Measurements from ENCODE around the gene CBLN4. TPM values are rescaled to one million over a fixed set of nuclear protein-coding genes. Genes with fewer than 3 reads are reported as not detected.

CBLN4 gene
- total RNA-seq, 1 experiment from 2014 or later = not detected

GRCh38 chr20:55978550-55978949 lies 26.8 kb downstream of the CBLN4 start:
- Mint-ChIP-seq H3K4me3 (no peak overlapping the region), H3K27ac (no peak overlapping the region), H3K27me3 (ENCODE audit: low read depth) (peaks cover 13% of the 10 kb centered on the region), H3K36me3 (peaks cover 82% of the 10 kb centered on the region), H3K4me1 (no peaks in the 10 kb centered on the region), H3K9me3 (peaks cover 88% of the 10 kb centered on the region)
- CTCF ChIA-PET = no interaction called here
- DNase-seq (ENCODE audit: low spot score) = no peak
- POLR2A ChIA-PET = no interaction called here
- TF ChIP-seq HMGA2 (CRISPR knock-in tag; IDR thresholded peaks at IDR 0.05) (no peak), STAT6 (CRISPR knock-in tag; conservative IDR thresholded peaks at IDR 0.05; ENCODE audit: low read depth) (no peak), OVOL2 (CRISPR knock-in tag; IDR thresholded peaks at IDR 0.05; ENCODE audit: borderline replicate concordance) (no peak), FOXP1 (CRISPR knock-in tag; IDR thresholded peaks at IDR 0.05; ENCODE audit: borderline replicate concordance) (no peak), ATF6 (CRISPR knock-in tag; IDR thresholded peaks at IDR 0.05) (no peak), TP53 (CRISPR knock-in tag; IDR thresholded peaks at IDR 0.05) (no peak), E2F4 (CRISPR knock-in tag; IDR thresholded peaks at IDR 0.05; ENCODE audit: borderline replicate concordance, low read depth) (no peak), ETV6 (CRISPR knock-in tag; IDR thresholded peaks at IDR 0.05) (no peak), ZNF232 (CRISPR knock-in tag; IDR thresholded peaks at IDR 0.05) (no peak), ZNF532 (CRISPR knock-in tag; IDR thresholded peaks at IDR 0.05; ENCODE audit: borderline replicate concordance) (no peak)
- ATAC-seq = no peak

GRCh38 chr20:55977690-55978459 lies 27.4 kb downstream of the CBLN4 start:
- Mint-ChIP-seq H3K4me3 (no peak overlapping the region), H3K27ac (no peak overlapping the region), H3K27me3 (ENCODE audit: low read depth) (peaks cover 13% of the 10 kb centered on the region), H3K9me3 (peaks cover 90% of the 10 kb centered on the region), H3K4me1 (no peaks in the 10 kb centered on the region), H3K36me3 (peaks cover 83% of the 10 kb centered on the region)
- ATAC-seq = no peak
- ChIA-PET CTCF (no interaction called here), POLR2A (no interaction called here)
- no peak for DNase-seq (ENCODE audit: low spot score)
- TF ChIP-seq GRHL2 (CRISPR knock-in tag; IDR thresholded peaks at IDR 0.05; ENCODE audit: insufficient replicate concordance, severe bottlenecking) (no peak), HMGXB4 (CRISPR knock-in tag; IDR thresholded peaks at IDR 0.05) (no peak), OVOL2 (CRISPR knock-in tag; IDR thresholded peaks at IDR 0.05; ENCODE audit: borderline replicate concordance) (no peak), TEAD1 (CRISPR knock-in tag; IDR thresholded peaks at IDR 0.05) (no peak), RORB (CRISPR knock-in tag; IDR thresholded peaks at IDR 0.05) (no peak), ZBTB43 (CRISPR knock-in tag; IDR thresholded peaks at IDR 0.05) (no peak), STAT6 (CRISPR knock-in tag; conservative IDR thresholded peaks at IDR 0.05; ENCODE audit: low read depth) (no peak), NFATC4 (CRISPR knock-in tag; IDR thresholded peaks at IDR 0.05) (no peak), SOX15 (CRISPR knock-in tag; IDR thresholded peaks at IDR 0.05) (no peak), ZNF138 (CRISPR knock-in tag; conservative IDR thresholded peaks at IDR 0.05) (no peak)

Data from WTC11 (cell line).